Body of pancreas (tissue), 4 donors: ENCODE data around the gene CEP83. TPM values are rescaled to one million over a fixed set of nuclear protein-coding genes. Genes with fewer than 3 reads are reported as not detected.
A peak's percentile ranks its signal among the peaks of the same experiment; 100 is the strongest.

ENCODE experiments used
- ATAC-seq: fragments of 150-250 bp; one replicate; pipeline ENCODE4 v1.9.1; 2016
- DNase-seq, 4 donors: peaks; one replicate each; pipeline ENCODE4 v3.0.0-alpha.2; 2019
- H3K27ac ChIP-seq, 4 donors: fragments of 200-600 bp; sonication (generic); 1 replicate in 3 of 4; 2 replicates in 1 of 4; pipeline versions ENCODE4 v1.5.1 to v1.6.1; 2016 to 2019; ENCODE audit warnings: mild to moderate bottlenecking in 1 of 4, mixed read lengths in 1 of 4, moderate library complexity in 1 of 4
- H3K27me3 ChIP-seq, 2 donors: fragments of 200-600 bp; sonication (generic); one replicate each; pipeline ENCODE4 v1.6.0; 2016; ENCODE audit warnings: mild to moderate bottlenecking in 1 of 2
- H3K36me3 ChIP-seq, 2 donors: fragments of 200-600 bp; sonication (generic); replicated peaks in 1 of 2; 2 replicates each; pipeline ENCODE4 v1.5.1; 2016; ENCODE audit warnings: low read depth in 2 of 2; ENCODE audit not compliant: insufficient read depth in 1 of 2
- H3K4me1 ChIP-seq: fragments of 200-600 bp; sonication (generic); one replicate; pipeline ENCODE4 v1.6.0; 2016
- H3K4me3 ChIP-seq, 2 donors: fragments of 200-600 bp; sonication (generic); 1 replicate in 1 of 2; 2 replicates in 1 of 2; pipeline ENCODE4 v1.5.1; 2016 to 2019
- H3K9me3 ChIP-seq, 3 donors: fragments of 200-600 bp; sonication (generic); 1 replicate in 2 of 3; 2 replicates in 1 of 3; pipeline ENCODE4 v1.5.1; 2016
- CTCF ChIP-seq, 7 experiments: fragments of 450-650 bp in 4 of 7; fragments of 200-600 bp in 3 of 7; sonication (generic) in 3 of 7; IDR thresholded peaks; one replicate each; pipeline ENCODE4 v1.5.1; 2016 to 2019; ENCODE audit warnings: antibody characterized with exemption in 7 of 7
- POLR2A ChIP-seq, 3 donors: fragments of 450-650 bp; IDR thresholded peaks; one replicate each; pipeline ENCODE4 v1.6.1; 2016; ENCODE audit warnings: antibody characterized with exemption in 3 of 3, mild to moderate bottlenecking in 2 of 3
- whole genome bisulfite sequencing, 2 donors: methylation state at CpG; one replicate each; pipeline ENCODE4 v1.1.5; 2017; 5-methylcytosine and 5-hydroxymethylcytosine counted together
- intact Hi-C: fragments of 100-400 bp; cut with DNase I; formaldehyde crosslinking; loops from one replicate; pipeline ENCODE4 v1.15.1; 2023
- total RNA-seq, 2 donors: library from RNA; depleted of rRNA; stranded (reverse); fragments of >200 nt; gene quantifications; one replicate each; pipeline ENCODE4 v1.1.0, GENCODE V29; 2016

CEP83 gene
- total RNA-seq, 2 donors from 2014 or later, result 41.8 to 48.1 TPM

GRCh38 chr12:94263905-94264561 lies 195.6 kb downstream of the CEP83 start:
- no peak for DNase-seq
- intact Hi-C loops, result no loop called here

GRCh38 chr12:94263011-94263811 lies 196.5 kb downstream of the CEP83 start:
- DNase-seq, result peak in 1 of 4 donors; percentile 32
- intact Hi-C loops, result no loop called here
- H3K27ac ChIP-seq, result peak overlapping the region in 3 of 4 donors; percentile 70 to 74 (median 72)
- no peak for TF ChIP-seq POLR2A (IDR thresholded peaks at IDR 0.05)
- TF ChIP-seq CTCF (IDR thresholded peaks at IDR 0.05), result no peak
- no peaks in the 10 kb centered on the region for H3K27me3 ChIP-seq
- H3K4me3 ChIP-seq, result no peak overlapping the region
- peaks cover 13% of the 10 kb centered on the region for H3K4me1 ChIP-seq
- ATAC-seq, result no peak
- H3K36me3 ChIP-seq, result no peaks in the 10 kb centered on the region
- WGBS, 2 donors, result 72 to 81% methylated on average over 12 to 14 of the region's 14 CpGs
- H3K9me3 ChIP-seq, result no peaks in the 10 kb centered on the region

More at GRCh38 chr12:94263905-94264561, 195.6 kb downstream of the CEP83 start:
- no peak for ATAC-seq
- H3K9me3 ChIP-seq, result no peaks in the 10 kb centered on the region
- H3K27me3 ChIP-seq, result no peaks in the 10 kb centered on the region
- 56 to 75% methylated on average over 20 of the region's 20 CpGs for WGBS, 2 donors
- no peaks in the 10 kb centered on the region for H3K36me3 ChIP-seq
- peak overlapping the region in 1 of 4 donors; percentile 74 for H3K27ac ChIP-seq
- H3K4me3 ChIP-seq, result no peak overlapping the region
- H3K4me1 ChIP-seq, result peaks cover 13% of the 10 kb centered on the region
- no peak for TF ChIP-seq POLR2A (IDR thresholded peaks at IDR 0.05)
- no peak for TF ChIP-seq CTCF (IDR thresholded peaks at IDR 0.05)

- peaks cover 13% of the 10 kb centered on the region for H3K4me1 ChIP-seq
- DNase-seq (peak; percentile 71 to 90 (median 84)), ATAC-seq (peak; percentile 84)
- WGBS, 2 donors, result 34 to 48% methylated on average over 10 to 17 of the region's 17 CpGs
- H3K36me3 ChIP-seq, result no peaks in the 10 kb centered on the region
- H3K27me3 ChIP-seq, result no peaks in the 10 kb centered on the region
- H3K4me3 ChIP-seq, result peak overlapping the region in 1 of 2 donors; percentile 2
- no peaks in the 10 kb centered on the region for H3K9me3 ChIP-seq
- intact Hi-C loops, result no loop called here
- TF ChIP-seq POLR2A (IDR thresholded peaks at IDR 0.05) (peak in 2 of 3 donors; percentile 30 to 38), CTCF (IDR thresholded peaks at IDR 0.05) (no peak)
- H3K27ac ChIP-seq, result peak overlapping the region in 3 of 4 donors; percentile 70 to 74 (median 72)
Measured at GRCh38 chr12:94262228-94263010, 197.2 kb downstream of the CEP83 start.

GRCh38 chr12:94261786-94262185 lies 197.9 kb downstream of the CEP83 start:
- intact Hi-C loops, result no loop called here
- Histone ChIP-seq H3K36me3 (no peaks in the 10 kb centered on the region), H3K4me1 (peaks cover 13% of the 10 kb centered on the region), H3K27me3 (no peaks in the 10 kb centered on the region), H3K4me3 (no peak overlapping the region), H3K27ac (peak overlapping the region in 3 of 4 donors; percentile 70 to 74 (median 72)), H3K9me3 (no peaks in the 10 kb centered on the region)
- WGBS, 2 donors, result 40 to 44% methylated on average over 3 of the region's 3 CpGs
- no peak for TF ChIP-seq POLR2A (IDR thresholded peaks at IDR 0.05)
- TF ChIP-seq CTCF (IDR thresholded peaks at IDR 0.05), result no peak
- ATAC-seq (no peak), DNase-seq (no peak)
